HG03175 (cell line): Measurements from ENCODE around the gene GPR78.

Source experiments
- ATAC-seq: cut with Tn5 transposase; IDR thresholded peaks from one replicate; pipeline ENCODE4 v1.9.1; 2021; ENCODE audit warnings: mild to moderate bottlenecking, moderate library complexity; ENCODE audit not compliant: unreplicated experiment

The GPR78 gene, protein sequence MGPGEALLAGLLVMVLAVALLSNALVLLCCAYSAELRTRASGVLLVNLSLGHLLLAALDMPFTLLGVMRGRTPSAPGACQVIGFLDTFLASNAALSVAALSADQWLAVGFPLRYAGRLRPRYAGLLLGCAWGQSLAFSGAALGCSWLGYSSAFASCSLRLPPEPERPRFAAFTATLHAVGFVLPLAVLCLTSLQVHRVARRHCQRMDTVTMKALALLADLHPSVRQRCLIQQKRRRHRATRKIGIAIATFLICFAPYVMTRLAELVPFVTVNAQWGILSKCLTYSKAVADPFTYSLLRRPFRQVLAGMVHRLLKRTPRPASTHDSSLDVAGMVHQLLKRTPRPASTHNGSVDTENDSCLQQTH

DNA sequence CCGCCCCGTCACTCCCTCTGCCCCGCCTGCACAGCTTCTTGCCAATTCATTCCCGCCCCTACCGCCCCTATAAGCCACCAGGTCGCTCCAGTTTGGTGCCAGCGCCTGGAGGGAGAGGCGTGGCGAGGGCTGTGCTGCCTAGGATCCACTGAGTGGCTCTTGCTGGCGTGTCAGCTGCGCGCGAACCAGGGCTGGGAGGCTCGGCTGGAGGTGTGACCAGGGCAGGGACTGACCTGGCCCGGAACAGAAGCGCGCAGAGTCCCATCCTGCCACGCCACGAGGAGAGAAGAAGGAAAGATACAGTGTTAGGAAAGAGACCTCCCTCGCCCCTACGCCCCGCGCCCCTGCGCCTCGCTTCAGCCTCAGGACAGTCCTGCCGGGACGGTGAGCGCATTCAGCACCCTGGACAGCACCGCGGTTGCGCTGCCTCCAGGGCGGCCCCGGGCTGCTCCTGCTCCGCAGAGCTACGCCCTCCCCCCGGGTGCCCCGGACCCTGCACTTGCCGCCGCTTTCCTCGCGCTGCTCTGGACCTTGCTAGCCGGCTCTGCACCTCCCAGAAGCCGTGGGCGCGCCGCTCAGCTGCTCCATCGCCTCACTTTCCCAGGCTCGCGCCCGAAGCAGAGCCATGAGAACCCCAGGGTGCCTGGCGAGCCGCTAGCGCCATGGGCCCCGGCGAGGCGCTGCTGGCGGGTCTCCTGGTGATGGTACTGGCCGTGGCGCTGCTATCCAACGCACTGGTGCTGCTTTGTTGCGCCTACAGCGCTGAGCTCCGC, at the start of gene GPR78:
Gene GPR78, plus strand, starts transcription at position 72 of the 773 bp plus-strand sequence. Its CDS starts 591 bp downstream, at position 663.
- no peak for ATAC-seq

DNA sequence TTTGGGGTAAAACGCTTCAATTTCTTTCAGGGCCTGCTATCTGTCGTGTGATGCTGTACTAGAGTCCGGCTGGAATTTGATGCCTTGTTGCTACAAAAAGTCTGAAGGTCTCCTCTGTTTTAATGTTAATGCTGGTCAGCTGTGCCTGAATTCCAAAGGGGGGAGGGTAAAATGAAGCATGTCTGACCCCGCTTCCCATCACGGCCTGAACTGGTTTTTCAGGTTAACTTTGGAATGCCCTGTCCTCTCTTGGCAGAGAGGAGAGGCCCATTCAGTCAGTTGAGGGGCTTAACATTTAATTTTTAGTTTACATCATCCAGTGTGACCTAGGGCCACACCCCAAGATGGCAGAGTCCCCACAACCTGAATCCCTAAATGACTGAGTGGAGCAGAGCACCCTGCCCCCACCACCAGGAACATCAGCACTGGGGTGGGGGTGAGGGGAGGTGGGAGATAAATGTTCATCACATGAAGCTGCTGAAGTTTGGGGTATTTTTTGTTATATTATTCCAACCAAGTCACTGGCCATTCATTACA, 47.9 kb upstream of the GPR78 start:
- ATAC-seq, result no peak

DNA sequence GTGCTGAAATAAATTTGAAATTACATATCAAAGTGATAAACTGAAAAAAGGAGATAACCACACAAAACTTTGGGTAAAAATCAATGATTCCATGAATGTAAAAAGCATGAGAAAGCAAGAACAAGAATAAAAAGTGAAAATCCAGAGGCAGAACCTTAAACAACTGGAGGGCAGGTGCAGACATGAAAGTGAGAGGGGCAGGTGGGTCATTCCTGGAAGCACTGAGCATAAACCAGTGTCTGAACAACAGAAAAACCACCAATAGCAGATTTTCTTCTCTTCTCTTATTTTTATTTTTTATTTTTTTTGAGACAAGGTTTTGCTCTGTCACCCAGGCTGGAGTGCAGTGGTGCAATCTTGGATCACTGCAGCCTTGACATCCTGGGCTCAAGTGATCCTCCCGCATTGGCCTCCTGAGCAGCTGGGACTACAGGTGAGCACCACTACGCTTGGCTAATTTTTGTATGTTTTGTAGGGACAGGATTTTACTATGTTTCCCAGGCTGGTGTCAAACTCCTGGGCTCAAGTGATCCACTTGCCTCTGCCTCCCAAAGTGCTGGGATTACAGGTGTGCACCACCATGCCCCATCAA, 46.8 kb upstream of the GPR78 start:
- ATAC-seq, result no peak

DNA sequence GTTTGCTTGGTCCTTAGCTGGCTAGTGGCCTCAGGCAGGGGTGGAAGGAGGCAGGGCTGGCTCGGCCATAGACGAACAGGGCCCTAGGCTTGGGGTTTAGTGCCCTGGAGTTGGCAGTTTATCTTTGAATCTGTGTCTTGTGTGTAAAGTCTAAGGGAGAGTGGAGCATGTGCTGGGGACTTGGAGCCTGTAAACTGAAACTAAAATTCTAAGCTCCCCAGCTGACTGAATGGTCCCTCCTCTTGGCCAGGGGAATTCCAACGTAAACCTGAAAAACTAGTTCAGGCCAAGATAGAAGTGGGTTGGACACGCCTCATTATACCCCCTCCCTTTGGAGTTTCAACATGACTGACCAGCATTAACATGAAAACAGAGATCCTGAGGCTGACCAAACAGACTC, 46.1 kb upstream of the GPR78 start:
- peak; percentile 57 for ATAC-seq

DNA sequence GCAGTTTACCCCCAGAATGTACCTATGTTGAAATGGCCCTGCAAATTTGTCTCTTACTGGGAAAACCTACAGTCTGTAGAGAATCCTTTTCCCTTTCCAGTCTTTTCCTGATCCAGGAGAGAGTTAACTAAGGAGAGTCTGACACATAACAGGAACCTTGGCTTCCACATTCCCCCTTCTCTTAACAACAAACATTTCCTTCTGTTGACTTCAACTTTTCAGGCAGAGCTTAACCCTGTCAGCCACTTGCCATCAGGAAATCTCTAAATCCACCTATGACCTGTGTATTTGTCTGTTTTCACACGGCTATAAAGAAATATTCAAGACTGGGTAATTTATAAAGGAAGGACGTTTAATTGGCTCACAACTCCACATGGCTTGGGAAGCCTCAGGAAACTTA, 45.6 kb upstream of the GPR78 start:
- ATAC-seq, result no peak

DNA sequence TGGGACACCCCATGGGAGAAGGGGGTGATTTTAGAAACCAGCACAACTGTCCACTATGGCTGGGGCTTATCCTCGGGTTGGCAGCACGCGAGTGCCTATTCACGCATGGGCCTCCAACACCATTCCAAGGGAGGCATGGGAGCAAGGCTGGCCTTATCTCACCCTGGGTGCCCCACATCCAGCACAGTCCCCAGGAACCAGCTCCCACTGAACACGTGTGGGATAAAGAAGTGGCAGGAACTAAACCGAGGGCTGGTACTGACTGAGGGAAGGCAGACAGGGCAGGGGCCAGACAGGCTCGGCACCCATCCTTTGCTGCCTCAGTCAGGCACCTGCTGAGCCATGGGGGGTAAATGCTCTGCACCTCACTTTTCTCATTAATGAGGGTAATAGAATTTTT, 43.7 kb upstream of the GPR78 start:
- no peak for ATAC-seq

DNA sequence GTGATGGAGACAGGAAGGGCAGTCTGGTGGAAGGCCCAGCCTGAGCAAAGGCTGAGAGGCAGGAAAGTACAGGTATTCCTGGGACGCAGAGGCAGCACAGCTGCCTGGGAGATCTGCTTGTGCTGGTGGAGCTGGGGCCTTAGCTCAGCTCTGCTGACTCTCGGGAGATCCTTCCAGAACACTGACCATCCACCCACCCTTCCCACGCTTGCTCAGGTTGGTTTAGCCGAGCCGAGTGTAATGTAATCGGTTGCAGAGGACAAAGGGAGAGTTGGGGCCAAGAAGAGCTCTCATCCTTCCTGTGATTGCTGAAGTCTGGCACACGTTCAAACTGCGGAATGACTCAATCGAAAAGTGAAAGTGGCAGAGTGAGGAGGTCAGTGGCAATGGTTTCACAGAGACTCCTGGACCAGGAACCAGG, 43.1 kb upstream of the GPR78 start:
- ATAC-seq, result peak; percentile 65

DNA sequence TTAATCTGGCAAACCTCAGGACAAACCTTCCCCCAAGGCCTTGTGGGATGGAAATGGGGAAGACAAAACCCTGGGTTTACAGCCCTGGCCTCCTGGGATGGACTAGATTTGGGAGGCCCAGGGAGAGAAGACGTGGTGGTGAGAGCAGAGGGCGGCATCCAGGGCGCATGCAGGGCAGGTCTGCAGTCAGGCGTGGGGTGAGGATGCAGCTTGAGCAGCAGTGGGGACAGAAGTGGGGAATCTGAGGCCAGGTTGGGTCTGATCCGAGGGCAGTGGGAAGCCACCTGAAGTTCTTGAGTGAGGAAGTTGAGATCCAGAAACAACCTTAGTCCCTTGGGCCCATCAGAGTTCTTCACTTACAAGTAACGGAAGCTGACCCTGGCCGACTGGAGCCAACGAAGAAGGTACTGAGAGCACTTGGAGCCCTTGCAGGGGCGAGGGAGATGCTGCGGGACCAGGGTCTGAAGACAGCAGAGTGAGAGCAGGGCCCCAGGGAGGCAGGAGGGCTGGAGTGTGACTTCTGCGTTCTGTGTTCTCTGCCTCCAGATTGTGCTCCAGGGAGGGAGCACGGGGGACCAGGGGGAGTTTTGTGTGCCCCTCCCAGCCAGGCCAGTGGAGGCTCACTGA, 42.0 kb upstream of the GPR78 start:
- ATAC-seq, result no peak

DNA sequence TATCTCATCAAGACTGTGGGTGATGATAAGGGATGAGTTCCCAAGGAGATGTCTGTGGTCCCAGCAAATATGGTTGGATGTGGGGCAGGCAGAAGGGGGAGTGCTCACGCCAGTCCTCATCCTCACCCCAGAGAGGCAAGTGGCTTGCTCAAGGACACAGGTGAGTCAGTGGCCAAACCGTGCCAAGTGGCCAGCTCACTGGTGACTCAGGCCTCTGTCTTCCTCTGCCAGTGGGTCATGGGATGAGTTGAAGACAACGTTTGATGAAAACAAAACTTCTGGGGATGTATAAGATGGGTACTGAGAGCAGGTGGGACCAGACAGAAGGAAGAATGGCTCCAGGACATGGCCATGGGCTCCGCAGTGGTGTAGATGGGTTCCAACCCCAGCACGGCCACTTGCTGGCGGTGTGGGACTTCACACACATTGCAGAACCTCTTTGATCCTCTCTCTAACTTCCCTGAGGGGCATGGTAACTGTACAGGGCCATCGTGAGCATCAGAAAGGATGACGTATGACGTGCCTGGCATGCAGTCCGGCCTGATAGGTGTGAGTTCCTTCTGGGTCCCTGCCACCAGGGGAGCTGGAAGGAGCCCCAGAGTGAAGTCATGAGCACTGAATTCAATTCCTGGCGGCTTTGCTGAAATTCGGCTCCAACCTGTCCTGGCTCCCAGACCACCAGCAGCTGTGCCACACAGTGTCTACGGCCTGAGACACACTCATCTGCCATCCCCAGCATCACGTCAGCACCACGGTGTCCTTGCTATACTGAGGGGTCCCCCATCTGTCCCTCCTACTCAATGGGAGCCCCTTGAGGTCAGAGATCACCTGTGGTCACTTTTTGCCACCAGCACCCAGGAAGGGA, 41.3 kb upstream of the GPR78 start:
- no peak for ATAC-seq

DNA sequence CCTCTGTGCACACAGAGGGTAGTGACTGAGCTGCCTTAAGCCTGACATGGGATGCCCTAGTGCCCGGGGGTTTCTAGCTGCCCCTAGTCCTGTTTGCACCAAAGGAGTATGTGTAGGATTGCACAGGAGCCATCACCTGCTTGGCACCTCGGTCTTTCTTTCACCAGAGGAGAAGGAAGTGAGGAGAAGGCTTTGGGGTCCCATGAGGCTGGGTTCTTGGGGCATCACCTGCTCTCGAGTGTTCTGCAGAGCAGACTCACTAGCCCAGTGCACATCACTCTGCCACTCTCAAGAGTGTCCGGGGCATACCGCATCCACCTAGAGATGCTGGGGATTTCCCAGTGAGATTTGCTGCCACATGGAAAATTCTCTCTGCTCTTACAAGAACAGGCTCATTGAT, 40.5 kb upstream of the GPR78 start:
- no peak for ATAC-seq

DNA sequence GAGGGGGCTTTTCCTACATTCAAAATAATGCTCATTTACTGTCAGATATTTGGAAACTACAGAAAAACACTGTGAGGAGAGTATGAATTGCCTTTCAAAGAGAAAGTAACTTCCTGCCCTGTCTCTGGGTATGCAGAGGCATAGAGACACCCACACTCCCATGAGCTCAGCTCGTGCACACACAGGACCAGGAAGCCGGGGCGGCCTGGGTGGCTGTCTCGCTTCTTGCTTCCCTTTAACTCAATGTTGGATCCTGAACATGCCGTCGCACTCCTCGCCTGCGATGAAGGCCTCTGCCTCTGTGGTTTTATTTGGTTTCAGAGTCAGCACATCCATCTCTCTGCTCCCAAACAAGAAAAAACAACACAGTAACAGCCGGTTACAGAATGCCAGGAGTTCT, 40.1 kb upstream of the GPR78 start:
- ATAC-seq, result no peak

DNA sequence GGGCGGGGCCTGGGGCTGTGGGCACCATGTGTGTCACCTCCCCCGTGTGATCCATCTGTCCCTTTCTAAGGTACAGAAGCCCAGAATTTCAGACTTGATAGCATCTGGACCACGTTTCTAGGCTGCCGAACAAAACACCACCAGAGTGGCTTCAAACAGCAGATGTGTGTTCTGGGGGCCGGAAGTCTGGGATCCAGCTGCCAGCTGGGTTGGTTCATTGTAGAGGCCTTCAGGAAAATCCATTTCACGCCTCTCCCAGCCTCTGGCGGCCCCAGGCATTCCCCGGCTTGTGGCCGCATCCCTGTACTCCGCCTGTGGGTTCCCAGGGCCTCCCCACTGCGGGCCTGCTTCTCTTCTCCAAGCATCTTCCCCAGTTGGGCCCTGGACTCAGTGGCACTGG, 39.6 kb upstream of the GPR78 start:
- ATAC-seq, result no peak

DNA sequence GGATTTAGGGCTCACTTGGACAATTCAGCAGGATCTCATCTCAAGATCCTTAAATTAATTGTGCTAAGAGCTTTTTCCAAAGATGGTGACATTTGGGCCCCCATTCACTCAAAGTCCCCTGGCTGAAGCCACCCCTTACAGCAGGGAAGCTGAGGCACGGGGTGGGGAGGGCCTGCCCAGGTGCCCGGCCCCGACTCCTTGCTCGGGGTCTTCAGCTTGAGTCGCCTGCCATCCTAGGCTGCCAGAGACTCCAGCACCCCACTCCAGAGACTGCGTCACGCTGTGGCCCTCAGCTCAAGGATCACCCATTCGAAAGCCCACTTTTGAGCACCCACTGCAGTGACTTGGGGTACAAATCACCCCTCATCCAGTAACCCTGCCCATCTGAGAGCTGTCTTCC, 39.2 kb upstream of the GPR78 start:
- ATAC-seq, result no peak

DNA sequence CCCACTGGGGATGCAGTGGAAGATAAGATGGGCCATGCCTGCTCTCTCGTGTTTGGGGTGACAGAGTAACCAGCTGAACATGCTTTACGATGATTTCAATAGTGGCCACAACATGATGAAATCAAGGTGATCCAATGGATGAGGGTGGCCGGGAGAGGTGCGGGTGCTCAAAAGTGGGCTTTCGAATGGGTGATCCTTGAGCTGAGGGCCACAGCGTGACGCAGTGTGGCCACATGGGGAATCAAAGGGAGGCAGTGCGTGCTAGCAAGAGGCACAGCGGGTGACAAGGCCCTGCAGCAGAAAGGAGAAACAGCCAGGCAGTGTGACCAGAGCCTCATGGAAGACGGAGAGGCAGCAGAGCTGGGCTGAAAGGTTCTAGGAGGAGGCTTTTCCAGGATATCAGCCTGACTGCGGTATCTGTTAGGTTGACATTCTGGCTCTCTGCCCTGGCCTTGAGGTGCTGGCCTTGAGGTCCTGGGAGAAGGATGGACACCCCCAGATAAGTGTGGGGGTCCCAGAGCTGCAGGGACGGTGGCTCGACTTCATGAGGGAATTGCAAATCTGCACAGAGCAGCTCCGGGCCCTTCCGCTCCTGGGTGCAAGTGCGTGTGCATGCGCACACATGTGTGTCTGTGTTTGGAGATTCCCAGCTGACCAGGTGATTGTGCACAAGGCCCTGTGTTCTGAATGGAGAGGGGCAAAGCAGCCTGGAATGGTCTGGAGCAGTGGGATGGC, 38.0 kb upstream of the GPR78 start:
- ATAC-seq, result no peak

DNA sequence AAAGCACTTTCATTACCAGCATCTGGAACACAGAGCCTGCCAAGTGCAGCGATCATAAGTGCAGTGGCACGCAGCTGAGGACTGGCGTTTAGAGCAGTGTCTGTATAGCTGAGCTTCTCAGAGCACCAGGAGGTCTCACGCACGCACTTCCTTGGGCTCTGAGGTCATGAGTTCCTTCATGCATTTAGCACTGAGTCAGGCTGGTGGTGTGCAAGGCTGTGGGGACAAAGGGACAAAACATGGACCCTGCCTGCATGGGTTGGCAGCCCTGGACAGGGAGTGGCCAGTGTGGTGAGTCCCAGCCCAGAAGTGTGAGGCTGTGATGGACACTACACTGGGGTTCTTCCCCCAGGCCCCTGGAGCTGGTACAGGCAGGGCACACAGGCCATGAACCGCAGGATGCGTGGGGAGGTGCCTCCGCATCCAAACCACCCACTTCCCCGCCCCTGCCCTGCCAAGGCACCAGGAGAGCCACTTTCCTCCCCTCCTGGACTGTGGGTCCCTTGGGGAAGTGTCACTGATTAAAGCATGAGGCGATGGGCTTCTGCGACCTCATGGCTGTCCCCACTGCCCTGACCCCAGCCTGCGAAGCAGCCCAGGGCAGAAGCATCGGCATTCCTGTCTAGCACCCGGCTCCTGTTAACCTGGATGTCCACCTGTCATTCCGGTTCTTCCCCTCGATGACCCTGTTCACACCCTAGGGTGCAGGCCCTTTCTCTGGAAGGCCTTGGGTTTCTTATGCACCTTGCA, 37.2 kb upstream of the GPR78 start:
- no peak for ATAC-seq

DNA sequence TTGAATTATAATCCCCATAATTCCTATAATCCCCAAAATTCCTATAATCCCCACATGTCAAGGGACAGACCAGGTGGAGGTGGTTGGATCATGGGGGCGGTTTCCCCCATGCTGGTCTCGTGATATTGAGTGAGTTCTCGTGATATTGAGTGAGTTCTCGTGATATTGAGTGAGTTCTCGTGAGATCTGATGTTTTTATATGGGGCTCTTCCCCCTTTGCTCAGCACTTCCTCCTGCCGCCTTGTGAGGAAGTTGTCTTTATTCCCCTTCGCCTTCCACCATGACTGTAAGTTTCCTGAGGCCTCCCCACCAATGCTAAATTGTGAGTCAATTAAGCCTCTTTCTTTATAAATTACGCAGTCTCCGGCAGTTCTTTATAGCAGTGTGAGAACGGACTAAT, 36.6 kb upstream of the GPR78 start:
- no peak for ATAC-seq

DNA sequence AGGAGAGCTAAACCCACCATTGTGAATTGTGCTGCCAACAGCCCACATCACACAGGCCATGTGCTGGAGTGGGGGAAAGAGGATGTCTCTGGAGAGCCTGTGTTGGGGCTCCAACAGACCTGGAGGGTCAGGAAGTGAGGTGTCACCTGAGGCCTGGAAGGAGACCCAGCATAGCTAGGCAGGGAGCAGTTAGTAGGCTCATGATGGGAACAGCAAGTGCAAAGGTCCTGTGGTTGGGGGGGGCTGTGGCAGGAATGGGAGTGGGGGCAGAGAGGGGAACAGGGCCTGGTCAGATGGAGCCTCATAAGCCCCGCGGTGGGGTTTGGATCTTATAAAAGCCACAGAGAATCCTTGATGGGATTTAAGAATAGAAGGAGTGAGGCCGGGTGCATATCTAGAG, 35.9 kb upstream of the GPR78 start:
- no peak for ATAC-seq

DNA sequence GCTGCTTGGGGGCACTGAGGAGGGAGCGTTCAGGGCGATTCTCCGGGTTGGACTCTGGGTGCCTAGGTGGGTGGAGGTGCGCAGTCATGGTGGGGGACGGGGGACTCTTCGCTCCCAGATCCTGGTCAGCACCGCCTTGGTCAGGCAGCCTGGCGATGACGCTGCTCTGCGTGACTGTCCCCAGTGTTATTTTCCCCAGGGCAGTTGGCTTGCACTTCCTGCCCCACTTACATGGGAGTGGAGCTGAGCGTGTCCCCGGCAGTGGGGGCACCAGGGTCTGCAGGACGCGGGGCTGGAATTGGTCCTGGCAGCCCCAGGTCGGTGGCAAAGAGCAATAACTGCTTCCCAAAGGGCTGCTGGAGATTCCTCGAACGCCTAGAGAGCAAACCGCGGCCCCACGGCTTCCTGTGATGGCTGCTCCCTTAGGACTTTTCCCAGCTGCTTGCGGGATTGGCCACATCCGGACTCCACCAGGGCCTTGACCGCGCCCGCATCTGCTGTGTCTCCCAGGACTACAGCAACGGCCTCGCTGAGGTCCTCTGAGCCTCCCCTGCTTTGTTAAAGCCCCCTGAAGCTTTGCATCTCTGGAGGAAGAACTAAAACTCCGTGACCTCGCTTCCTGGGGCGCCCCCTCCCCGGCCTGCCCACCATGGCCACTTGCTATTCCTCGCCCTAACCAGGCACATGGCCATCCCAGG, 35.3 kb upstream of the GPR78 start:
- ATAC-seq, result no peak

DNA sequence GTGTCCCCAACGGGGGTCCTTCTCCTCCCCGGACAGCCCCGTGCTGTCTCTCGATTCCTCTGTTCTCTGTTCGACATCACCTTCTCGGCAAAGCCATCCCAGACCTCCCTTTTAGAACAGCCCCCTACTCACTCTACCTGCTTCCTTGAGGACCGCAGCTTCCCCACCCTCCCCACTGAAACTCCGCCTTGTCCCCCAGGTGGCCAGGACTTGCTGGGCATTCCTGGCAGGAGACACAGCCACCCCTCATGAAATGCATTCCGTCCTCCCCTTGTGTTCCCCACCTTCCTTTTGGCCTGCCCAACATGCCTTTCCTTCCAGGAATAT, 34.8 kb upstream of the GPR78 start:
- no peak for ATAC-seq
